PC-3 (cell line): ENCODE data around the gene COX7A2L.

ENCODE experiments used
- EZH2phosphoT487 ChIP-seq: fragments of 300-600 bp; sonication (generic); IDR thresholded peaks from 2 replicates; pipeline ENCODE4 v1.6.1; 2018; ENCODE audit warnings: mild to moderate bottlenecking, antibody characterized with exemption, low read length, borderline replicate concordance
- TF ChIP-seq, protein P1 (sequence below): fragments of 300-600 bp; sonication (generic); conservative IDR thresholded peaks from 2 replicates; pipeline ENCODE4 v1.5.1; 2017; ENCODE audit warnings: antibody characterized with exemption, low read depth, mild to moderate bottlenecking, low read length

DNA sequence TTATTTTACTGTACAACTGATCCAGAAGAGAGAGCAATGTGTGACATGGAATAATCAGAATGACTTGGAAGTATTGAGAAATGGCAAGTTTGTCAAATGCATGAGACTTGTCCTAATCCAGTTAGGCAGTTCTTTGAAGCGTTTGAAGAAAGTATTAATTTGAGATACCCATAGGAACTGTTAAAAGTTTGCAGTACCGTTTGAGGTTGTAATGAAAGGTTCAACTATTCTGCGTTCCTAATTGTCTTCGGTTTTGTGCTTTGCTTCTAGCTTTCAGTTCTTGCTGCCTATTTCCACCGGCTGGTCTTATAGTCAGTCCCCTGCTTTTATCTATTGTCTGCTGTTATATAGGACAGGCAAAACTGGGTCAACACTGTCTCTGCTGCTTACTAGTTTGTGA, 41.8 kb downstream of the COX7A2L start:
- TF ChIP-seq, protein P1, sequence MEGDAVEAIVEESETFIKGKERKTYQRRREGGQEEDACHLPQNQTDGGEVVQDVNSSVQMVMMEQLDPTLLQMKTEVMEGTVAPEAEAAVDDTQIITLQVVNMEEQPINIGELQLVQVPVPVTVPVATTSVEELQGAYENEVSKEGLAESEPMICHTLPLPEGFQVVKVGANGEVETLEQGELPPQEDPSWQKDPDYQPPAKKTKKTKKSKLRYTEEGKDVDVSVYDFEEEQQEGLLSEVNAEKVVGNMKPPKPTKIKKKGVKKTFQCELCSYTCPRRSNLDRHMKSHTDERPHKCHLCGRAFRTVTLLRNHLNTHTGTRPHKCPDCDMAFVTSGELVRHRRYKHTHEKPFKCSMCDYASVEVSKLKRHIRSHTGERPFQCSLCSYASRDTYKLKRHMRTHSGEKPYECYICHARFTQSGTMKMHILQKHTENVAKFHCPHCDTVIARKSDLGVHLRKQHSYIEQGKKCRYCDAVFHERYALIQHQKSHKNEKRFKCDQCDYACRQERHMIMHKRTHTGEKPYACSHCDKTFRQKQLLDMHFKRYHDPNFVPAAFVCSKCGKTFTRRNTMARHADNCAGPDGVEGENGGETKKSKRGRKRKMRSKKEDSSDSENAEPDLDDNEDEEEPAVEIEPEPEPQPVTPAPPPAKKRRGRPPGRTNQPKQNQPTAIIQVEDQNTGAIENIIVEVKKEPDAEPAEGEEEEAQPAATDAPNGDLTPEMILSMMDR, result no peak
- TF ChIP-seq EZH2phosphoT487, result no peak
